ENCODE data around the gene GRIA4. TPM values are rescaled to one million over a fixed set of nuclear protein-coding genes. Genes with fewer than 3 reads are reported as not detected.

GRIA4 gene
- total RNA-seq, 1 donor from 2014 or later: 3.7 TPM

- TF ChIP-seq EZH2 (IDR thresholded peaks at IDR 0.05) (no peak), EZH2phosphoT487 (IDR thresholded peaks at IDR 0.05) (no peak), CTCF (IDR thresholded peaks at IDR 0.05) (no peak)
Observed at GRCh38 chr11:105754716-105755115, 144.8 kb downstream of the GRIA4 start.

GRCh38 chr11:105757107-105757506 lies 147.2 kb downstream of the GRIA4 start:
- TF ChIP-seq CTCF (IDR thresholded peaks at IDR 0.05): no peak
- no peak for TF ChIP-seq EZH2phosphoT487 (IDR thresholded peaks at IDR 0.05)
- TF ChIP-seq EZH2 (IDR thresholded peaks at IDR 0.05): no peak
- peak overlapping the region; percentile 29 for H2AFZ ChIP-seq (replicated peaks)
- Mint-ChIP-seq H3K27ac (no peak overlapping the region), H3K4me1 (no peaks in the 10 kb centered on the region), H3K9me3 (no peaks in the 10 kb centered on the region), H3K4me3 (no peak overlapping the region), H3K36me3 (no peaks in the 10 kb centered on the region), H3K27me3 (ENCODE audit: insufficient read depth, low read depth) (peaks cover 2% of the 10 kb centered on the region)
- no peak for DNase-seq (ENCODE audit: low spot score)
- no peaks in the 10 kb centered on the region for H3K9me3 ChIP-seq (ENCODE audit: low read depth)
- no peaks in the 10 kb centered on the region for H3F3A ChIP-seq (ENCODE audit: low read depth)
- no peak overlapping the region for H3K4me2 ChIP-seq
- H3K27me3 ChIP-seq: no peaks in the 10 kb centered on the region
- no peaks in the 10 kb centered on the region for H3K4me1 ChIP-seq
- H3K36me3 ChIP-seq: no peaks in the 10 kb centered on the region
- no peaks in the 10 kb centered on the region for H3K79me2 ChIP-seq (ENCODE audit: low read depth)
- no peaks in the 10 kb centered on the region for H4K20me1 ChIP-seq (ENCODE audit: low read depth)
- H3K4me3 ChIP-seq: no peak overlapping the region
- no peak overlapping the region for H3K27ac ChIP-seq
- H3K9ac ChIP-seq: no peak overlapping the region

More at GRCh38 chr11:105754716-105755115, 144.8 kb downstream of the GRIA4 start:
- Histone ChIP-seq H3K27ac (no peak overlapping the region), H3K36me3 (no peaks in the 10 kb centered on the region), H3K27me3 (no peaks in the 10 kb centered on the region), H3K4me3 (no peak overlapping the region), H3F3A (ENCODE audit: low read depth) (no peaks in the 10 kb centered on the region), H3K9ac (no peak overlapping the region), H3K79me2 (ENCODE audit: low read depth) (no peaks in the 10 kb centered on the region), H3K4me1 (no peaks in the 10 kb centered on the region), H2AFZ (replicated peaks) (no peak overlapping the region), H3K9me3 (ENCODE audit: low read depth) (no peaks in the 10 kb centered on the region), H4K20me1 (ENCODE audit: low read depth) (no peaks in the 10 kb centered on the region), H3K4me2 (no peak overlapping the region)
- Mint-ChIP-seq H3K36me3 (no peaks in the 10 kb centered on the region), H3K27ac (no peak overlapping the region), H3K9me3 (no peaks in the 10 kb centered on the region), H3K4me3 (no peak overlapping the region), H3K4me1 (no peaks in the 10 kb centered on the region), H3K27me3 (ENCODE audit: insufficient read depth, low read depth) (peaks cover 2% of the 10 kb centered on the region)
- no peak for DNase-seq (ENCODE audit: low spot score)

- Mint-ChIP-seq H3K27ac (no peak overlapping the region), H3K4me3 (no peak overlapping the region), H3K9me3 (no peaks in the 10 kb centered on the region), H3K36me3 (no peaks in the 10 kb centered on the region), H3K4me1 (peaks cover 4% of the 10 kb centered on the region), H3K27me3 (ENCODE audit: insufficient read depth, low read depth) (no peaks in the 10 kb centered on the region)
- TF ChIP-seq CTCF (IDR thresholded peaks at IDR 0.05) (no peak), EZH2 (IDR thresholded peaks at IDR 0.05) (no peak), EZH2phosphoT487 (IDR thresholded peaks at IDR 0.05) (no peak)
- no peaks in the 10 kb centered on the region for H3K27me3 ChIP-seq
- no peaks in the 10 kb centered on the region for H3K79me2 ChIP-seq (ENCODE audit: low read depth)
- H4K20me1 ChIP-seq (ENCODE audit: low read depth): no peaks in the 10 kb centered on the region
- no peaks in the 10 kb centered on the region for H3K36me3 ChIP-seq
- H3K4me1 ChIP-seq: no peaks in the 10 kb centered on the region
- no peak overlapping the region for H3K4me2 ChIP-seq
- no peaks in the 10 kb centered on the region for H3K9me3 ChIP-seq (ENCODE audit: low read depth)
- no peak for DNase-seq (ENCODE audit: low spot score)
- H2AFZ ChIP-seq (replicated peaks): no peak overlapping the region
- no peaks in the 10 kb centered on the region for H3F3A ChIP-seq (ENCODE audit: low read depth)
- H3K27ac ChIP-seq: no peak overlapping the region
- no peak overlapping the region for H3K4me3 ChIP-seq
- no peak overlapping the region for H3K9ac ChIP-seq
Observed at GRCh38 chr11:105763594-105763993, 153.7 kb downstream of the GRIA4 start.

Measured in neural progenitor cell (in vitro differentiated cells).